Measurements from ENCODE around the gene NTPCR. TPM values are rescaled to one million over a fixed set of nuclear protein-coding genes. Genes with fewer than 3 reads are reported as not detected.

Gene NTPCR
- total RNA-seq, 2 donors from 2014 or later, result 15.1 to 17.4 TPM

- H3K4me1 Mint-ChIP-seq, result peaks cover 4% of the 10 kb centered on the region
- peaks cover 5% of the 10 kb centered on the region for H3K36me3 Mint-ChIP-seq (ENCODE audit: low read depth)
- H3K27ac Mint-ChIP-seq, result no peak overlapping the region
- H3K4me3 Mint-ChIP-seq, result no peak overlapping the region
- ATAC-seq (no peak), DNase-seq (no peak)
- H3K9me3 ChIP-seq (ENCODE audit: control insufficient read depth, low read length, poor library complexity, severe bottlenecking), result no peaks in the 10 kb centered on the region
- H3K27me3 Mint-ChIP-seq, result no peaks in the 10 kb centered on the region
Observed at GRCh38 chr1:233004451-233004850, 54.0 kb downstream of the NTPCR start.

GRCh38 chr1:233005156-233005555 lies 54.7 kb downstream of the NTPCR start:
- Mint-ChIP-seq H3K27ac (no peak overlapping the region), H3K36me3 (ENCODE audit: low read depth) (peaks cover 5% of the 10 kb centered on the region), H3K4me1 (peaks cover 4% of the 10 kb centered on the region), H3K4me3 (no peak overlapping the region), H3K27me3 (no peaks in the 10 kb centered on the region)
- no peak for DNase-seq
- no peaks in the 10 kb centered on the region for H3K9me3 ChIP-seq (ENCODE audit: control insufficient read depth, low read length, poor library complexity, severe bottlenecking)
- ATAC-seq, result no peak

- Mint-ChIP-seq H3K36me3 (ENCODE audit: low read depth) (peaks cover 3% of the 10 kb centered on the region), H3K4me3 (no peak overlapping the region), H3K27ac (no peak overlapping the region), H3K4me1 (peaks cover 4% of the 10 kb centered on the region), H3K27me3 (no peaks in the 10 kb centered on the region)
- ATAC-seq (no peak), DNase-seq (no peak)
- H3K9me3 ChIP-seq (ENCODE audit: control insufficient read depth, low read length, poor library complexity, severe bottlenecking), result no peaks in the 10 kb centered on the region
Observed at GRCh38 chr1:233005703-233006102, 55.3 kb downstream of the NTPCR start.

GRCh38 chr1:233006108-233006507 lies 55.7 kb downstream of the NTPCR start:
- Mint-ChIP-seq H3K27me3 (no peaks in the 10 kb centered on the region), H3K36me3 (ENCODE audit: low read depth) (peaks cover 4% of the 10 kb centered on the region), H3K4me1 (peaks cover 5% of the 10 kb centered on the region), H3K27ac (no peak overlapping the region), H3K4me3 (no peak overlapping the region)
- no peak for DNase-seq
- H3K9me3 ChIP-seq (ENCODE audit: control insufficient read depth, low read length, poor library complexity, severe bottlenecking), result no peaks in the 10 kb centered on the region
- no peak for ATAC-seq

GRCh38 chr1:233006541-233006973 lies 56.1 kb downstream of the NTPCR start:
- Mint-ChIP-seq H3K4me3 (no peak overlapping the region), H3K36me3 (ENCODE audit: low read depth) (peaks cover 4% of the 10 kb centered on the region), H3K4me1 (peaks cover 5% of the 10 kb centered on the region), H3K27me3 (no peaks in the 10 kb centered on the region), H3K27ac (no peak overlapping the region)
- ATAC-seq, result no peak
- DNase-seq, result no peak
- H3K9me3 ChIP-seq (ENCODE audit: control insufficient read depth, low read length, poor library complexity, severe bottlenecking), result no peaks in the 10 kb centered on the region

GRCh38 chr1:233010146-233010545 lies 59.7 kb downstream of the NTPCR start:
- H3K4me3 Mint-ChIP-seq, result no peak overlapping the region
- peaks cover 5% of the 10 kb centered on the region for H3K4me1 Mint-ChIP-seq
- no peak for ATAC-seq
- H3K9me3 ChIP-seq (ENCODE audit: control insufficient read depth, low read length, poor library complexity, severe bottlenecking), result no peaks in the 10 kb centered on the region
- H3K36me3 Mint-ChIP-seq (ENCODE audit: low read depth), result peaks cover 12% of the 10 kb centered on the region
- DNase-seq, result no peak
- H3K27ac Mint-ChIP-seq, result no peak overlapping the region
- no peaks in the 10 kb centered on the region for H3K27me3 Mint-ChIP-seq

GRCh38 chr1:233012021-233012420 lies 61.6 kb downstream of the NTPCR start:
- peaks cover 10% of the 10 kb centered on the region for H3K36me3 Mint-ChIP-seq (ENCODE audit: low read depth)
- no peak for DNase-seq
- peak overlapping the region; percentile 72 for H3K27ac Mint-ChIP-seq
- no peaks in the 10 kb centered on the region for H3K27me3 Mint-ChIP-seq
- peaks cover 2% of the 10 kb centered on the region for H3K4me1 Mint-ChIP-seq
- H3K4me3 Mint-ChIP-seq, result no peak overlapping the region
- H3K9me3 ChIP-seq (ENCODE audit: control insufficient read depth, low read length, poor library complexity, severe bottlenecking), result no peaks in the 10 kb centered on the region
- ATAC-seq, result no peak

- H3K36me3 Mint-ChIP-seq (ENCODE audit: low read depth), result peaks cover 14% of the 10 kb centered on the region
- DNase-seq, result no peak
- no peak for ATAC-seq
- H3K4me3 Mint-ChIP-seq, result no peak overlapping the region
- H3K4me1 Mint-ChIP-seq, result peaks cover 13% of the 10 kb centered on the region
- peak overlapping the region; percentile 37 for H3K27ac Mint-ChIP-seq
- no peaks in the 10 kb centered on the region for H3K27me3 Mint-ChIP-seq
- H3K9me3 ChIP-seq (ENCODE audit: control insufficient read depth, low read length, poor library complexity, severe bottlenecking), result no peaks in the 10 kb centered on the region
Observed at GRCh38 chr1:233015965-233016364, 65.6 kb downstream of the NTPCR start.

- H3K4me3 Mint-ChIP-seq, result no peak overlapping the region
- peak overlapping the region; percentile 37 for H3K27ac Mint-ChIP-seq
- DNase-seq, result no peak
- H3K36me3 Mint-ChIP-seq (ENCODE audit: low read depth), result peaks cover 14% of the 10 kb centered on the region
- no peak for ATAC-seq
- H3K4me1 Mint-ChIP-seq, result peaks cover 19% of the 10 kb centered on the region
- no peaks in the 10 kb centered on the region for H3K27me3 Mint-ChIP-seq
- H3K9me3 ChIP-seq (ENCODE audit: control insufficient read depth, low read length, poor library complexity, severe bottlenecking), result no peaks in the 10 kb centered on the region
Observed at GRCh38 chr1:233016798-233017197, 66.4 kb downstream of the NTPCR start.

GRCh38 chr1:233019083-233019482 lies 68.7 kb downstream of the NTPCR start:
- Mint-ChIP-seq H3K36me3 (ENCODE audit: low read depth) (peaks cover 12% of the 10 kb centered on the region), H3K27ac (no peak overlapping the region), H3K4me3 (no peak overlapping the region), H3K27me3 (no peaks in the 10 kb centered on the region), H3K4me1 (peaks cover 32% of the 10 kb centered on the region)
- DNase-seq, result no peak
- no peak for ATAC-seq
- H3K9me3 ChIP-seq (ENCODE audit: control insufficient read depth, low read length, poor library complexity, severe bottlenecking), result no peaks in the 10 kb centered on the region

GRCh38 chr1:233019778-233020325 lies 69.4 kb downstream of the NTPCR start:
- Mint-ChIP-seq H3K4me1 (peaks cover 36% of the 10 kb centered on the region), H3K27me3 (no peaks in the 10 kb centered on the region), H3K27ac (no peak overlapping the region), H3K4me3 (no peak overlapping the region), H3K36me3 (ENCODE audit: low read depth) (peaks cover 13% of the 10 kb centered on the region)
- no peak for ATAC-seq
- no peaks in the 10 kb centered on the region for H3K9me3 ChIP-seq (ENCODE audit: control insufficient read depth, low read length, poor library complexity, severe bottlenecking)
- DNase-seq, result no peak

GRCh38 chr1:233020426-233020825 lies 70.0 kb downstream of the NTPCR start:
- peaks cover 36% of the 10 kb centered on the region for H3K4me1 Mint-ChIP-seq
- H3K9me3 ChIP-seq (ENCODE audit: control insufficient read depth, low read length, poor library complexity, severe bottlenecking), result no peaks in the 10 kb centered on the region
- ATAC-seq (no peak), DNase-seq (no peak)
- no peaks in the 10 kb centered on the region for H3K27me3 Mint-ChIP-seq
- H3K4me3 Mint-ChIP-seq, result no peak overlapping the region
- peak overlapping the region; percentile 27 for H3K27ac Mint-ChIP-seq
- H3K36me3 Mint-ChIP-seq (ENCODE audit: low read depth), result peaks cover 13% of the 10 kb centered on the region

- DNase-seq (no peak), ATAC-seq (no peak)
- Mint-ChIP-seq H3K27me3 (no peaks in the 10 kb centered on the region), H3K4me1 (peaks cover 44% of the 10 kb centered on the region), H3K27ac (no peak overlapping the region), H3K4me3 (no peak overlapping the region), H3K36me3 (ENCODE audit: low read depth) (peaks cover 15% of the 10 kb centered on the region)
- no peaks in the 10 kb centered on the region for H3K9me3 ChIP-seq (ENCODE audit: control insufficient read depth, low read length, poor library complexity, severe bottlenecking)
Observed at GRCh38 chr1:233022246-233022645, 71.8 kb downstream of the NTPCR start.

GRCh38 chr1:233024199-233024598 lies 73.8 kb downstream of the NTPCR start:
- Mint-ChIP-seq H3K36me3 (ENCODE audit: low read depth) (peaks cover 12% of the 10 kb centered on the region), H3K27me3 (no peaks in the 10 kb centered on the region)
- DNase-seq, result no peak

More at GRCh38 chr1:233024199-233024598, 73.8 kb downstream of the NTPCR start:
- no peak overlapping the region for H3K27ac Mint-ChIP-seq
- H3K4me3 Mint-ChIP-seq, result no peak overlapping the region
- peaks cover 41% of the 10 kb centered on the region for H3K4me1 Mint-ChIP-seq
- no peaks in the 10 kb centered on the region for H3K9me3 ChIP-seq (ENCODE audit: control insufficient read depth, low read length, poor library complexity, severe bottlenecking)
- no peak for ATAC-seq
